Karpas-422 (cell line): Measurements from ENCODE around the gene BCL11B. TPM values are rescaled to one million over a fixed set of nuclear protein-coding genes. Genes with fewer than 3 reads are reported as not detected.
"Not testable (repeated sequence)": the region's sequence is repeated elsewhere in the genome, so short reads cannot be mapped to it uniquely, and the experiment has no call there.

Experiments
- DNase-seq: peaks from one replicate; pipeline ENCODE4 v3.0.0-alpha.2; 2015
- H2AFZ ChIP-seq: fragments of 200-600 bp; sonication (generic); 2 replicates; pipeline ENCODE4 v1.6.1; 2014; ENCODE audit warnings: antibody characterized with exemption, low read length, mixed read lengths
- H3K27ac ChIP-seq: fragments of 200-600 bp; sonication (generic); 2 replicates; pipeline ENCODE4 v1.5.1; 2014; ENCODE audit warnings: mild to moderate bottlenecking, low read length, moderate library complexity
- H3K27me3 ChIP-seq: fragments of 200-600 bp; sonication (generic); 2 replicates; pipeline ENCODE4 v1.6.1; 2014; ENCODE audit warnings: low read length, mixed read lengths
- H3K36me3 ChIP-seq: fragments of 200-600 bp; sonication (generic); 2 replicates; pipeline ENCODE4 v1.6.1; 2014; ENCODE audit warnings: low read length, mixed read lengths; ENCODE audit not compliant: insufficient read depth
- H3K4me1 ChIP-seq: fragments of 200-600 bp; sonication (generic); 2 replicates; pipeline ENCODE4 v1.6.1; 2014; ENCODE audit warnings: mild to moderate bottlenecking, low read length, mixed read lengths
- H3K4me2 ChIP-seq: fragments of 200-600 bp; sonication (generic); 2 replicates; pipeline ENCODE4 v1.6.1; 2014; ENCODE audit warnings: low read length, low read depth, mild to moderate bottlenecking; ENCODE audit not compliant: poor library complexity, severe bottlenecking
- H3K4me3 ChIP-seq: fragments of 200-600 bp; sonication (generic); 2 replicates; pipeline ENCODE4 v1.5.1; 2014; ENCODE audit warnings: mild to moderate bottlenecking, antibody characterized with exemption, low read length, mixed read lengths
- H3K79me2 ChIP-seq: fragments of 200-600 bp; sonication (generic); 2 replicates; pipeline ENCODE4 v1.6.1; 2014; ENCODE audit warnings: mild to moderate bottlenecking, low read length, mixed read lengths
- H3K9ac ChIP-seq: fragments of 200-600 bp; sonication (generic); 2 replicates; pipeline ENCODE4 v1.6.0; 2014; ENCODE audit warnings: low read length
- H3K9me2 ChIP-seq: fragments of 200-600 bp; sonication (generic), shearing (Covaris generic); replicated peaks from 2 replicates; pipeline ENCODE4 v1.6.0; 2014; ENCODE audit warnings: mild to moderate bottlenecking, low read length, moderate library complexity; ENCODE audit not compliant: insufficient read depth
- H3K9me3 ChIP-seq: fragments of 300-700, 200-600 bp; sonication (generic); 2 replicates; pipeline ENCODE4 v1.6.1; 2014; ENCODE audit warnings: low read length, mixed read lengths
- H4K20me1 ChIP-seq: fragments of 200-600 bp; sonication (generic); 2 replicates; pipeline ENCODE4 v1.6.1; 2014; ENCODE audit warnings: mild to moderate bottlenecking, antibody characterized with exemption, low read length, low read depth; ENCODE audit not compliant: insufficient read depth
- total RNA-seq: library from RNA; depleted of rRNA; stranded (reverse); fragments of >200 nt; shearing (Covaris generic); gene quantifications from 2 replicates; pipeline ENCODE4 v1.2.3, GENCODE V29; 2014; ENCODE audit warnings: low replicate concordance

BCL11B gene
- total RNA-seq, 1 experiment from 2014 or later, result not detected

DNA sequence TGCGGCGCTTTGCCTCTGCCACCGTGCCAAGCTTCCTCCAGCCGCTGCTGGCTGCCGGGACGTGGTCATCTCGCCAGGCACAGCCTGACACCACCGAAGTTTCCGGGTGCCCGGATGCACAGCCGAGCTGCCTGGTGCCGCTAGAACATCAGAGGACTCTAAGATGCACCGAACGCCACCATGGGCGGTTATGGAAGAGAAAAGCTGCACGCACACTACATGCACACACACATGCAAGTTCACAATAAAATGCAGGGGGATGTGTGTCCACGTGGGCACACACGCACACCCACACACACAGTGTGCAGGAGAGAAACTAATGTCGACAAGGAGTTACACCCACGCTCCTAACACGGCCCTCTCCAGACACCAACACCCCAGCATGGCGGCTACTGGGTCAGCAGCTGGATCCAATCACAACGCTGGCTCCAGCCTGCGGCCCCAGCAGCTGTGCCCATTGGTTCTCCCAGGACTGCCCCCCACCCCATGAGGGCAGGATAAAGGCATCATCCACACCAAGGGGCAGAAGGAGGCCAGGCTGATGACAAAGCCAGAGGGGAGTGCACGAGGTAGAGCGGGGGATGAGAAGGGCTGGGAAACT is 82.7 kb downstream of the BCL11B start:
- Histone ChIP-seq H3K9me3 (no peaks in the 10 kb centered on the region), H3K36me3 (no peaks in the 10 kb centered on the region), H3K4me3 (no peak overlapping the region), H3K4me2 (no peak overlapping the region), H2AFZ (no peak overlapping the region), H3K4me1 (no peaks in the 10 kb centered on the region), H4K20me1 (no peaks in the 10 kb centered on the region), H3K79me2 (no peaks in the 10 kb centered on the region), H3K9me2 (no peaks in the 10 kb centered on the region), H3K27me3 (no peaks in the 10 kb centered on the region; the same call in 1 of the 2 replicates), H3K27ac (no peak overlapping the region), H3K9ac (no peak overlapping the region)
- DNase-seq, result no peak

DNA sequence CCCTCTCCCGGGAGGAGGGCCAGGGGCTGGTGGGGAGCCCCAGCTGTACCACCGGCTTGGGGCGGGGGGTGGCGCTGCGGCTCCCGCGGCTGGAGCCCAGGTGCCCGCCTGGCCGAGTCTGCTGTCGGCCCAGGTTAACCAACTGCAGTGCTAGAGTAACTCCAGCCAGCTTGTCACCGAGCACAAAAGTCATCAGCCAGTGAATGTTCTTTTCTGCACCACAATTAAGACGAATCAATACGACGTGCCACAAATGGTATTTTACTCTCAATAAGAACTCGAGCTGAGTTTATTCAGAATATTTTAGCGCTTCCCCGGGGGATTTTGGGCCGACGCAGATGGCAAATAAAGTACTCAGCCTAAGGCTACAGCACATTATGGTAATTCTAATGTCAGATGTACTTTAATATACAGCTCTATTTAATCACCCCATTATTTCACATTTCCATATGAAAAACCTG is 83.2 kb downstream of the BCL11B start:
- no peak for DNase-seq
- no peaks in the 10 kb centered on the region; the same call in 1 of the 2 replicates for H3K27me3 ChIP-seq
- no peak overlapping the region for H3K27ac ChIP-seq
- H2AFZ ChIP-seq, result no peak overlapping the region
- no peaks in the 10 kb centered on the region for H4K20me1 ChIP-seq
- no peaks in the 10 kb centered on the region for H3K36me3 ChIP-seq
- no peaks in the 10 kb centered on the region for H3K4me1 ChIP-seq
- no peaks in the 10 kb centered on the region for H3K9me2 ChIP-seq
- no peak overlapping the region for H3K4me3 ChIP-seq
- H3K79me2 ChIP-seq, result no peaks in the 10 kb centered on the region
- no peak overlapping the region for H3K4me2 ChIP-seq
- H3K9ac ChIP-seq, result no peak overlapping the region
- no peaks in the 10 kb centered on the region for H3K9me3 ChIP-seq

DNA sequence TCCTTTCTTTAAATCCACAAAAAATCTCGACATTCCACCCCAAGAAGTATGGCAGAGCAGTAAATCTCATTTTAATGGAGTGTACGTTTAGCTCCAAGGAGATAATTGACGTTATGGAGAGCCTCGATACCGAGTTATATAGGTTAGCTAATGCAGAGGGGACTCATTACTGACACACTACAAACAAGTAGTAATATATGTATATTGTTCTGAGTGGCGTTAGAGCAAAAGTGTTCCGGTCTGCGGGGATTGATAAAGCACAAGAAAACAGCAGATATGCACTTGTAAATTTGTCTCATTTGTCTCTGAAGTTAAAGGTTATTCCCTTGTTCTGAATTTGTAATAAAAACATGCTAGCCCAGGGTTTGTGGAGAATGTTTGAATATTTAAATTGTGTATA is 84.1 kb downstream of the BCL11B start:
- Histone ChIP-seq H3K9ac (no peak overlapping the region), H3K27ac (no peak overlapping the region), H3K9me2 (no peaks in the 10 kb centered on the region), H3K36me3 (no peaks in the 10 kb centered on the region), H3K27me3 (no peaks in the 10 kb centered on the region; the same call in 1 of the 2 replicates), H4K20me1 (no peaks in the 10 kb centered on the region), H3K4me2 (no peak overlapping the region), H2AFZ (no peak overlapping the region), H3K9me3 (no peaks in the 10 kb centered on the region), H3K79me2 (no peaks in the 10 kb centered on the region), H3K4me1 (no peaks in the 10 kb centered on the region), H3K4me3 (no peak overlapping the region)
- DNase-seq, result no peak

DNA sequence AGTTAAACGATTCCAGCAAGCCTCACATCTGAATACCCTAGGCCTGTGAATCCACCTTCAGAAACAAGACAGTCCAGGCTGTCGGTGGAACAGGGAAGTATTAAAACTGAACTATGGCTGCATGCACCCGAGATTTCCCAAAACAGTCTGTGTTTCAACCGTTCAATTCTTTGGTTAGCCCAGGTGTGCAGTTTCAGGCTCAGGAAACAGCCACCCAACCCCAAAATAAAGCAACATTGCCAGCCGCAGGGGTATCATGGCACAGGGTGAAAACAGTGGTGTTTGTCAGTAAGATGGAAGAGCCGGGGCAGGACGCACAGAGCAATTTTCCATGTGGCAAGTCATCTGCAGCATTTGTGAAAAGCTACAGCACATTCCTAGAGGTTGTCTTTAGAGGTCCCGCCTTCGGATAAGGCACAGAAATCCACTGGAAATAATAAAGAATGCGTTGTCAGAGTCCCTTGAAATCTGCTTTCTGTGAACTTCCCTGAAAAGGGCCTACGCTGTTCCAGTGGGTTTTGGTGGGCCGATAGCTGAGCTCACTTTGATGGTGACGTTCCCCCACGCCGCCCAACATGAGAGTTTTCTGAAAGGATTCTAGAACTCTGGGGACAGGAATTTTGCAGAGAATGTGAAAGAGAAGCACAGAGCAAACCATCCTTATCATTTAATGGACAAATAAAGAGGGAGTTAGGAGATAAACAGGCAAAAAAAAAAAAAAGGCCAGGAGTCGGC is 84.9 kb downstream of the BCL11B start:
- Histone ChIP-seq H3K27ac (no peak overlapping the region), H3K9me3 (no peaks in the 10 kb centered on the region), H3K79me2 (no peaks in the 10 kb centered on the region), H2AFZ (no peak overlapping the region), H3K9ac (no peak overlapping the region), H3K4me1 (no peaks in the 10 kb centered on the region), H3K9me2 (no peaks in the 10 kb centered on the region), H3K4me2 (no peak overlapping the region), H3K27me3 (no peaks in the 10 kb centered on the region; the same call in 1 of the 2 replicates), H4K20me1 (no peaks in the 10 kb centered on the region), H3K36me3 (no peaks in the 10 kb centered on the region), H3K4me3 (no peak overlapping the region)
- no peak for DNase-seq

DNA sequence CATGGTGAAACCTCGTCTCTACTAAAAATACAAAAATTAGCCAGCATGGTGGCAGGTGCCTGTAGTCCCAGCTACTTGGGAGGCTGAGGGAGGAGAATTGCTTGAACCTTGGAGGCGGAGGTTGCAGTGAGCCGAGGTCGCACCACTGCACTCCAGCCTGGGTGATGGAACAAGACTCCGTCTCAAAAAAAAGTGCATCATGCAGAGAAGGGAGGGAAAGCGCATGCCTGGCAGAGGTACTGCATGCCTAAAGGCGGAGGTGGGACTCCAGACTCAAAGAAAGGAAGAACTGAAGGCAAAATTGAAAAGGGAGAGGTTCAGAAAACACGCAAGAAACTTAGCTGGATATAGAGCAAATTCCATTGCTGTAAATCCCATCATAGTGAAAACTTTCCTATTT is 85.7 kb downstream of the BCL11B start:
- not testable (repeated sequence) for H3K4me3 ChIP-seq, H3K4me2 ChIP-seq, H3K27ac ChIP-seq, H3K4me1 ChIP-seq, H3K36me3 ChIP-seq, H3K9me3 ChIP-seq, H3K9ac ChIP-seq, H3K79me2 ChIP-seq, H3K27me3 ChIP-seq, H2AFZ ChIP-seq, H4K20me1 ChIP-seq, DNase-seq, H3K9me2 ChIP-seq

DNA sequence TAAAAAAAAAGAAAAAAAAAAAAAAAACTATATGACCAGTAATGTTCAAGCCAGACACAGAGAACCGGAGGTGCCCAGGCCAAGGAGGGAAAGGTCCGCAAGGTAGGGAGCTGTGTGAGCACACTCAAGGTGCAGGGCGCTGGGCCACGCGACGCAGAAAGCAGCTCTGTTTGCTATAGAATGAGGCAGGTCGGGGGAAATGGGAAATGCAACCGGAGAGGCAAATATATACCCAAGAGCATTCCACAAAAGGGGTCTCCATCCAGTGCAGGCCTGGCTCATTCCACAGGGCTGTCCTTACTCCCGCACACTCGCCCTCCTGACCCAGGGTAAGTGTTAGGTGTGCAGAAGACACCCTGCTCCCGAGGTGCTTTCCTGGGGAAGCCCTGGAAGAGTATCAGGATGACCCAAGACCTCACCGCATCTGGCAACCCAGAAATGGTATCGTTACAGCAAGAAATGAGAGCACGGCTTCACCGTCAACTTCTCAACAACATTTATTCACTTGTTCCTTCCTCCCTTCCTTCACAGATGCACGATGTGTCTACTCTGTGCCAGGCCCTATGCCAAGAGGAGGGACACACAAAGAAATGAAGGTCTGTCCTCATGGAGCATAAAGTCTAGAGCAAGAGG is 86.4 kb downstream of the BCL11B start:
- H3K27me3 ChIP-seq, result no peaks in the 10 kb centered on the region
- no peaks in the 10 kb centered on the region for H4K20me1 ChIP-seq
- no peak overlapping the region for H3K27ac ChIP-seq
- no peaks in the 10 kb centered on the region for H3K4me1 ChIP-seq
- H3K4me3 ChIP-seq, result no peak overlapping the region
- no peaks in the 10 kb centered on the region for H3K36me3 ChIP-seq
- no peaks in the 10 kb centered on the region for H3K79me2 ChIP-seq
- H3K9ac ChIP-seq, result no peak overlapping the region
- no peak for DNase-seq
- H3K9me2 ChIP-seq, result no peaks in the 10 kb centered on the region
- no peak overlapping the region for H3K4me2 ChIP-seq
- no peaks in the 10 kb centered on the region for H3K9me3 ChIP-seq
- no peak overlapping the region for H2AFZ ChIP-seq

DNA sequence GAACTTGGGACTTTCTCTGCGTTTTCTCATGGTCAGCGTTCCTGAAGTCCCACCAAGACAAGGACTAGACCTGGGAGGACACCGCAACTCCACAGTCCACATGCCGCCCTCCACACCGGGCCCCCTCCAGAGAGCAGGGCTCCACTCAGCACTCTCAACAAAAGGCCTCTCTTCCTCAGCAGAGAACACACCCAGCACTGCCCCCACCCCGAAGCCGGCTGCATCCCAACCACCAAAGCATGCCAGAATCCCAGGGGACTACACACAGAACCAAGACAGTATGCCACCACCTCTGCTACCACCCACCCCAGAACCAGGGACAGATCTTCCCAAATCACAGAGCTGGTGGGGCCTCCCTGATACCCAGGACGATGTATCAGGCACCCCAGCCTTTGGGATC is 88.3 kb downstream of the BCL11B start:
- no peak for DNase-seq
- no peak overlapping the region for H3K4me2 ChIP-seq
- no peaks in the 10 kb centered on the region for H3K4me1 ChIP-seq
- no peak overlapping the region for H2AFZ ChIP-seq
- no peaks in the 10 kb centered on the region for H3K9me3 ChIP-seq
- H3K27ac ChIP-seq, result no peak overlapping the region
- no peak overlapping the region for H3K9ac ChIP-seq
- H3K79me2 ChIP-seq, result no peaks in the 10 kb centered on the region
- H3K4me3 ChIP-seq, result no peak overlapping the region
- H3K9me2 ChIP-seq, result no peaks in the 10 kb centered on the region
- H3K36me3 ChIP-seq, result no peaks in the 10 kb centered on the region
- no peaks in the 10 kb centered on the region for H3K27me3 ChIP-seq
- H4K20me1 ChIP-seq, result no peaks in the 10 kb centered on the region

DNA sequence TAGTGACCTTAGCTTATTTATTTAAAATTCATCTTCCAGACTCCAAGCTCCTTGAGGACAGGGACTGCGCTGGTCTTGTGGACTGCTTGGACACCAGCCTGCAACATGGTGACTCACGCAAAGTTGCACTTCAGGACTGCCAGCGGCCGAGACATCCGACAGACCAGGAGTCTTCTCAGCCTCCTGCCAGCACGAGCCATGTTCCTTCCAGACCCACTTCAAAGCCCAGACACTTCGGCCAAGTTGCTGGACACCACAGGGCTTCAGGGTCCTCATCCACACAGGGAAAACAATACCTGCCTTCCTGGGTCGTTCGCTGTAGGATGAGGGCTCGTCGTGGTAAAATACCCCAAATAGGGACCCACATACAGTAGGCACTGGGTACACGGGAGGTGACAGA is 88.7 kb downstream of the BCL11B start:
- no peaks in the 10 kb centered on the region for H3K9me3 ChIP-seq
- H3K27ac ChIP-seq, result no peak overlapping the region
- H3K36me3 ChIP-seq, result no peaks in the 10 kb centered on the region
- H3K9ac ChIP-seq, result no peak overlapping the region
- H4K20me1 ChIP-seq, result no peaks in the 10 kb centered on the region
- H3K4me1 ChIP-seq, result no peaks in the 10 kb centered on the region
- H3K4me2 ChIP-seq, result no peak overlapping the region
- H3K79me2 ChIP-seq, result no peaks in the 10 kb centered on the region
- H3K4me3 ChIP-seq, result no peak overlapping the region
- H3K9me2 ChIP-seq, result no peaks in the 10 kb centered on the region
- DNase-seq, result no peak
- no peaks in the 10 kb centered on the region for H3K27me3 ChIP-seq
- no peak overlapping the region for H2AFZ ChIP-seq
